GM08714 (cell line): ENCODE measurements around the gene KRT16.
"Not testable (repeated sequence)": the region's sequence is repeated elsewhere in the genome, so short reads cannot be mapped to it uniquely, and the experiment has no call there.

Experiments used
- H3K4me3 ChIP-seq: fragments of 200-500 bp; sonication (Bioruptor generic); 2 replicates; pipeline ENCODE4 v1.5.1; 2014; ENCODE audit warnings: mild to moderate bottlenecking, low read length, inconsistent platforms
- ZNF274 ChIP-seq: IDR thresholded peaks from 2 replicates; pipeline ENCODE4 v1.6.1; 2012; ENCODE audit warnings: mild to moderate bottlenecking, low read depth, low read length

KRT16 gene

GRCh38 chr17:41589301-41589700 is 23.3 kb downstream of the KRT16 start:
- TF ChIP-seq ZNF274 = no peak
- no peak overlapping the region for H3K4me3 ChIP-seq

- TF ChIP-seq ZNF274 = no peak
- no peak overlapping the region for H3K4me3 ChIP-seq
Measured at GRCh38 chr17:41588126-41588810, 24.3 kb downstream of the KRT16 start.

- no peak for TF ChIP-seq ZNF274
- no peak within 1 kb of the TSS for H3K4me3 ChIP-seq
Measured at GRCh38 chr17:41586863-41587495, 25.6 kb downstream of the KRT16 start, which contains the start of gene KRT14. Gene KRT14, minus strand, starts transcription at chr17:41586895. Its CDS starts 61 bp downstream, at chr17:41586834.

GRCh38 chr17:41585301-41586056 is 27.1 kb downstream of the KRT16 start:
- TF ChIP-seq ZNF274 = no peak
- no peak overlapping the region for H3K4me3 ChIP-seq

- not testable (repeated sequence) for H3K4me3 ChIP-seq
Measured at GRCh38 chr17:41584331-41584927, 28.1 kb downstream of the KRT16 start.

GRCh38 chr17:41583137-41584127 is 29.1 kb downstream of the KRT16 start:
- H3K4me3 ChIP-seq = no peak overlapping the region
- no peak for TF ChIP-seq ZNF274

- H3K4me3 ChIP-seq = not testable (repeated sequence)
Measured at GRCh38 chr17:41582061-41582968, 30.3 kb downstream of the KRT16 start.

GRCh38 chr17:41581366-41582060 is 31.1 kb downstream of the KRT16 start:
- TF ChIP-seq ZNF274 = no peak
- H3K4me3 ChIP-seq = no peak overlapping the region

- H3K4me3 ChIP-seq = no peak overlapping the region
- TF ChIP-seq ZNF274 = no peak
Measured at GRCh38 chr17:41580687-41581365, 31.7 kb downstream of the KRT16 start.

- H3K4me3 ChIP-seq = no peak overlapping the region
- TF ChIP-seq ZNF274 = no peak
Measured at GRCh38 chr17:41580244-41580575, 32.4 kb downstream of the KRT16 start.

GRCh38 chr17:41579484-41580243 is 32.9 kb downstream of the KRT16 start:
- H3K4me3 ChIP-seq = no peak overlapping the region
- TF ChIP-seq ZNF274 = no peak

- no peak overlapping the region for H3K4me3 ChIP-seq
Measured at GRCh38 chr17:41578971-41579370, 33.6 kb downstream of the KRT16 start.

More at GRCh38 chr17:41578971-41579370, 33.6 kb downstream of the KRT16 start:
- TF ChIP-seq ZNF274 = no peak
